Dendritic cell treated with granulocyte-macrophage colony-stimulating factor and Interleukin-4, amounts not matched to agents 40 ng/mL and 50 ng/mL, for 4 days (primary cell): ENCODE data around the gene ROR1.

Experiments
- H3K27ac Mint-ChIP-seq: one replicate; pipeline ENCODE4 v1.8.0; 2022; ENCODE audit warnings: mild to moderate bottlenecking, mixed read lengths
- H3K27me3 Mint-ChIP-seq: one replicate; pipeline ENCODE4 v1.8.0; 2022; ENCODE audit warnings: mild to moderate bottlenecking, mixed read lengths
- H3K36me3 Mint-ChIP-seq: one replicate; pipeline ENCODE4 v1.8.0; 2022; ENCODE audit warnings: low read depth, mixed read lengths
- H3K4me1 Mint-ChIP-seq: one replicate; pipeline ENCODE4 v1.8.0; 2022; ENCODE audit warnings: low read depth, mixed read lengths
- H3K4me3 Mint-ChIP-seq: one replicate; pipeline ENCODE4 v1.8.0; 2022; ENCODE audit warnings: mild to moderate bottlenecking, moderate library complexity, mixed read lengths
- H3K9me3 Mint-ChIP-seq: one replicate; pipeline ENCODE4 v1.8.0; 2022; ENCODE audit warnings: mixed read lengths
- intact Hi-C: fragments of 100-400 bp; cut with micrococcal nuclease; formaldehyde crosslinking; loops from one replicate; pipeline ENCODE4 v1.15.0; 2022

The ROR1 gene

GRCh38 chr1:63871463-63871862 is 97.6 kb downstream of the ROR1 start:
- Mint-ChIP-seq H3K9me3 (no peaks in the 10 kb centered on the region), H3K4me1 (no peaks in the 10 kb centered on the region), H3K27ac (no peak overlapping the region), H3K36me3 (no peaks in the 10 kb centered on the region), H3K27me3 (no peaks in the 10 kb centered on the region), H3K4me3 (no peak overlapping the region)
- intact Hi-C loops = no loop called here

DNA sequence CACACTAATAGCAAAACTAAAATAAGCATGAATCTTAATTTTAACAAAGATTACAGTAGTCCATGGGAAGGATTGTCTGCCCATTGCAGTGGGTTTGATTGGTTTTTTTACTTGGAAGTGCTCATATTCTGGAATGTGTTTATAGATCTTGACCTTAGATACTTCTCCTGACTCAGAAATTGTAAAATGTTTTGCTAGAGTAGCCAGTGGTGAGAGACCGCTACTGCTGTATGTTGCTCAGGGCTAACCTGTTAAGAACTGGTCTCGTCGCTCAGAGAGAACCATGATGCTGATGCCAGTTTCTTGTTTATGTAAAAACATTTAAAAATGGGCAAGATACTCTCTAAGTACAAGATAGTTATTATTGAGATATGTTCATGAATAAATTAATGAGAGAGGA is 99.9 kb downstream of the ROR1 start:
- no peaks in the 10 kb centered on the region for H3K4me1 Mint-ChIP-seq
- no peaks in the 10 kb centered on the region for H3K27me3 Mint-ChIP-seq
- intact Hi-C loops = no loop called here
- no peak overlapping the region for H3K27ac Mint-ChIP-seq
- H3K4me3 Mint-ChIP-seq = no peak overlapping the region
- no peaks in the 10 kb centered on the region for H3K36me3 Mint-ChIP-seq
- H3K9me3 Mint-ChIP-seq = no peaks in the 10 kb centered on the region

DNA sequence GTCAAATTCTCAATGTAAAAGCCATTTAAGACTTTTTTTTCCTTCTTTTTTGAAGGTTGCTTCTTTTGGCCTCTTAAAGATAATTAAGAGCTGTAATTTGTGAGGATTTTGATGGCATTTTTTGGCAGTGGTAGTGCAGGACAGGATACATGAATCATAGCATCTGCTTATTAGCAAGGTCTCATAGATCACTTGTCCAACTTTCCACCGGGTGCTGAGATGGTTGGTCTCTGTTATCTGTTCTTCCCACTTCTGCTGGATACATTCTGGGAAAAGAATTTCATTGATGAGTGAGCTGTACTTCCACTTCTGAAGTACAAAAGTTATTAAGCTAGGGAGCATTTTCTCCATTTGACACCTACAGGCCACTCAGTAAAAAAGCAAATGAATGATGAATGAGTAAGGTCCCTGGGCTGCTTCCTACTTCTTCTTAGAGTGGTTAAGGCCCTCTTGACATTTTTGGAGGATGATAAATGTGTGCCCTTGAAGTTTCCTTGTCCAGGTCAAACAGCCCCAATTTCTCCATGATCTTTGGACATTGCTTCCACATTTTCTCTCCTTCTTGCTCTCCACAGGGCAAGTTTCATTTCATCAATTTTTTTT is 100.6 kb downstream of the ROR1 start:
- no peaks in the 10 kb centered on the region for H3K36me3 Mint-ChIP-seq
- no peaks in the 10 kb centered on the region for H3K9me3 Mint-ChIP-seq
- H3K27ac Mint-ChIP-seq = no peak overlapping the region
- intact Hi-C loops = no loop called here
- no peaks in the 10 kb centered on the region for H3K4me1 Mint-ChIP-seq
- no peaks in the 10 kb centered on the region for H3K27me3 Mint-ChIP-seq
- H3K4me3 Mint-ChIP-seq = no peak overlapping the region

GRCh38 chr1:63875636-63876035 is 101.8 kb downstream of the ROR1 start:
- no peaks in the 10 kb centered on the region for H3K9me3 Mint-ChIP-seq
- intact Hi-C loops = no loop called here
- no peaks in the 10 kb centered on the region for H3K36me3 Mint-ChIP-seq
- no peaks in the 10 kb centered on the region for H3K4me1 Mint-ChIP-seq
- H3K27me3 Mint-ChIP-seq = no peaks in the 10 kb centered on the region
- H3K4me3 Mint-ChIP-seq = no peak overlapping the region
- no peak overlapping the region for H3K27ac Mint-ChIP-seq

DNA sequence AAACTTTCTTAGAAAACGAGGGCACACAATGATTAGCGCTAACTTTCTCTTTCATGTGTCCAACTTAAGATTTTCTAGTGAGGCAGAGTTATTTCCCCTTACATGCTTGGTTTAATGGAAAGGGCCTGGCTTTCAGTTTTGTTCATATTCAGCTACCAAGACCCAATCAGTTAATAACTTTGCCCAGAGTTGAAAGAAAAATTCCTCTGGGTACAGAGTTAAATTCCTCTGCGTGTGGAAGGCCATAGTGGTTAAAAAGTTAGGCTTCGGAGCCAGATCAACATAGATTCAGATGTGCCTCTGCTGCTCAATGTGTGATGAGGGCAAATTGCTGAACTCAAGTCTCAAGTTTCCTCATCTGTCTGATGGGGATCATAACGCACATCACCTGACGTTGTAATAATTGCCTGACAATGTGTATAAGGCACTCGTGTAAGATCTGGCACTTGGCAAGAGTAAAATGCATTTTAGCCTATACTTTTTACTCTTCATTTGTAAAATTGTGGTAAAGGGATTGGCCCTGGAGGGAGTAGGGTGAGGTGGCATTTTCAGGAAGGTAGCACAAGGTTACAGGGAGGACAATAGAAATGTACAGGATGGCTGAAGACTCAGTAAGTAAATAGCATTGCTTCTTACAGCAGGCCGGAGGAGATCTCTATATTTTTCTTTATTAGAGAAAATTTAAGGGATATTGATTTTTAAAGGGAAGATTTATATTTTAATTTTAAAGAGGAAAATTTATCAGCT is 103.4 kb downstream of the ROR1 start:
- intact Hi-C loops = no loop called here
- H3K4me3 Mint-ChIP-seq = no peak overlapping the region
- H3K4me1 Mint-ChIP-seq = no peaks in the 10 kb centered on the region
- H3K9me3 Mint-ChIP-seq = no peaks in the 10 kb centered on the region
- H3K27ac Mint-ChIP-seq = no peak overlapping the region
- H3K27me3 Mint-ChIP-seq = no peaks in the 10 kb centered on the region
- no peaks in the 10 kb centered on the region for H3K36me3 Mint-ChIP-seq

DNA sequence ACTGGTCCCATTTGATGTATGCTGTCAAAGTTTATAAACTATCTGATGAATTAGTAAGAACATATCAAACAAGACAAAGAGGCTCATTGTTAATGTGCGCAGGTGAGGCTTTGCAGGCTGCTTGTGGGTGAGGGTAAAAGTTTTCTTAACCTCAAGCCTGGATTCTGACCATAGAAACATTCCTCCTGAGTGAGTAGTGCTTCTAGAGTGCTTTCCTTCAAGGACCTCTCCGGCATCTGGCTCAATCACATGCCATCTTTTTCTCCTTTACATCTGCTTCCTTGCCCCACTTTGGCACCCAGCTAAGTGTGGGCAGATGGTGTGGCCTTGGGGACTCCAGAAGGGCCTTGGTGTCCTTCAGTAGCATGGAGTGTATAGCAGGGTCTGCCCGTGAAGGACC is 104.0 kb downstream of the ROR1 start:
- no peak overlapping the region for H3K4me3 Mint-ChIP-seq
- no peaks in the 10 kb centered on the region for H3K27me3 Mint-ChIP-seq
- no peaks in the 10 kb centered on the region for H3K36me3 Mint-ChIP-seq
- no peak overlapping the region for H3K27ac Mint-ChIP-seq
- no peaks in the 10 kb centered on the region for H3K9me3 Mint-ChIP-seq
- no peaks in the 10 kb centered on the region for H3K4me1 Mint-ChIP-seq
- intact Hi-C loops = no loop called here

DNA sequence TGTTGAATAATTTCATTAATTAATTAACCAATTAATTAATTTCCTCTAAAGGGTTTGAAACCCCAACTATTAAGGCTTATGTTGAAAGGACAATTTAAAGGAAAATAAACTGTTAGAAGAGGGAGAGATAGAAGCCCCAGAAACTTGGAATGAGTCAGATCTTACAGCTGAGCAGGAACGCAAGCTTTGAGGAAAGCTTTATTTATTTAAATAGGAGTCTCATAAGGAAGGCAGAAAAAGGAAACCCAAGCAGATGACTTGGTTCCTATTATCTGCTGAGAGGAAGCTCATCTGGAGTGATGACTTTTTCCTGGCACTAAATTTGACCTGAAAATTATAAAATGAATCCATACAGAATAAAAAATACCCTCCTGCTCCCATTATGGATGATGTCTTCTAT is 105.1 kb downstream of the ROR1 start:
- no peaks in the 10 kb centered on the region for H3K9me3 Mint-ChIP-seq
- H3K27me3 Mint-ChIP-seq = no peaks in the 10 kb centered on the region
- intact Hi-C loops = no loop called here
- H3K4me3 Mint-ChIP-seq = no peak overlapping the region
- no peak overlapping the region for H3K27ac Mint-ChIP-seq
- H3K36me3 Mint-ChIP-seq = no peaks in the 10 kb centered on the region
- H3K4me1 Mint-ChIP-seq = no peaks in the 10 kb centered on the region

GRCh38 chr1:63880958-63881576 is 107.2 kb downstream of the ROR1 start:
- no peaks in the 10 kb centered on the region for H3K4me1 Mint-ChIP-seq
- no peak overlapping the region for H3K4me3 Mint-ChIP-seq
- H3K27me3 Mint-ChIP-seq = no peaks in the 10 kb centered on the region
- no peaks in the 10 kb centered on the region for H3K9me3 Mint-ChIP-seq
- no peak overlapping the region for H3K27ac Mint-ChIP-seq
- intact Hi-C loops = no loop called here
- H3K36me3 Mint-ChIP-seq = no peaks in the 10 kb centered on the region

DNA sequence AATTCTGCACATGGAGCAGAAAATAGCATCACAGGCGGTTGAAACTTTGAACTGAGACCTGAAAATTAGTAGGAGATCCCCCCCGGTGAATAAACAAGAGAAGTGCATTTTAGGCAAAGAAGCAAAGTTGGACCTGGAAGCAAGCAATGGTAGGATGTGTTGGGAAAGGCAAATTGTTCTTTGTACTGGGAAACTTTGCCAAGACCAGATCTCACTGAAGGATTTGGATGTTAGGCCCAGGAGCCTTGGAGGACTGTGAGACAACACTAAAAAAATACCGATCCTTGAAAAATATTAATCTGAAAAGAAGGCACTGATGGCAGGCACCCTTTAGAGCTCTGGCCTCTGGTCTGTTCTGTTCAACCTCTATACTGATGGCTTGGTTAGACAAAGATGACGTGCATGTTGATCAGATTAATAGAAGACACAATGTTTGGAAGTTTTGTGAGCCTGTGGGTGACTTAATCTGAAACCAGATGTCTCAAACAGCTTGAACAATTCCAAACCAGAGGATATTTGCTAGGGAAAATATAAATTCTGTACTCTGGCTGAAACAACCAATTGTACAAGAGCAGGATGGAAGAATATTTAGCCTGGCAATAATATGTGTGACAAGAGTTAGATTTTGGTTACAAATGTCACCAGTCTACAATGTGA is 108.4 kb downstream of the ROR1 start:
- H3K9me3 Mint-ChIP-seq = no peaks in the 10 kb centered on the region
- H3K27ac Mint-ChIP-seq = no peak overlapping the region
- H3K4me1 Mint-ChIP-seq = no peaks in the 10 kb centered on the region
- H3K4me3 Mint-ChIP-seq = no peak overlapping the region
- intact Hi-C loops = no loop called here
- no peaks in the 10 kb centered on the region for H3K27me3 Mint-ChIP-seq
- H3K36me3 Mint-ChIP-seq = no peaks in the 10 kb centered on the region

- Mint-ChIP-seq H3K27me3 (no peaks in the 10 kb centered on the region), H3K27ac (no peak overlapping the region), H3K4me1 (no peaks in the 10 kb centered on the region), H3K4me3 (no peak overlapping the region), H3K9me3 (no peaks in the 10 kb centered on the region), H3K36me3 (no peaks in the 10 kb centered on the region)
- intact Hi-C loops = no loop called here
These were observed 109.8 kb downstream of the ROR1 start for GRCh38 chr1:63883494-63884235.

DNA sequence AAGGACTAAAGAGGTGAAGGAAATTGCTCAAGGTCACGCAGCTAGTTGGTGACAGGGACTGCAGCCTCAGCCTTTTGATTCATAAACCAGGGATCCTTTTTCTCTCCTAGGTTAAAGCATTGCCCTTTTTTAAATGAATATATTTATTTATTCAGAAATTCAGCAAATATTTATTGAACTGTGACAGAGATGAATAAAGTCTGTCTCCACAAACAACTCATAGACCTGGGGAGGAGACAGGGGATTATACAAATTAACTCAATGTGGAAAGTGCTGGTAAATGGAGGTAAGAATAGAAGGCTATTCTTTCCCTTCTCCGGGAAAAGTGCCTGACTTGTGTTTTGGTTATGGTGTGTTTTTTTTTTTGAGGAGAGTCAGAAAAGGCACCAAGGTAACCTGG is 110.7 kb downstream of the ROR1 start:
- H3K27me3 Mint-ChIP-seq = no peaks in the 10 kb centered on the region
- H3K4me1 Mint-ChIP-seq = no peaks in the 10 kb centered on the region
- no peaks in the 10 kb centered on the region for H3K9me3 Mint-ChIP-seq
- intact Hi-C loops = no loop called here
- H3K27ac Mint-ChIP-seq = no peak overlapping the region
- H3K4me3 Mint-ChIP-seq = no peak overlapping the region
- no peaks in the 10 kb centered on the region for H3K36me3 Mint-ChIP-seq

DNA sequence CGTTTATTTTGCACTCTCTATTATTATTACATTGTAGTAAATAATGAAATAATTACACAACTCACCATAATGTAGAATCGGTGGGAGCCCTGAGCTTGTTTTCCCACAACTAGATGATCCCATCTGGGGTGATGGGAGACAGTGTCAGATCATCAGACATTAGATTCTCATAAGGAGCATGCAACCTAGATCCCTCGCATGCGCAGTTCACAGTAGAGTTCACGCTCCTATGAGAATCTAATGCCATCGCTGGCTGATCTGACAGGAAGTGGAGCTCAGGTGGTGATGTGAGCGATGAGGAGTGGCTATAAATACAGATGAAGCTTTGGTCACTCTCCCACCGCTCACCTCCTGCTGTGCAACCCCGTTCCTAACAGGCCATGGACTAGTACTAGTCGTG is 112.1 kb downstream of the ROR1 start:
- H3K9me3 Mint-ChIP-seq = no peaks in the 10 kb centered on the region
- H3K4me3 Mint-ChIP-seq = no peak overlapping the region
- H3K36me3 Mint-ChIP-seq = no peaks in the 10 kb centered on the region
- H3K4me1 Mint-ChIP-seq = no peaks in the 10 kb centered on the region
- no peaks in the 10 kb centered on the region for H3K27me3 Mint-ChIP-seq
- intact Hi-C loops = no loop called here
- H3K27ac Mint-ChIP-seq = no peak overlapping the region

GRCh38 chr1:63886340-63886739 is 112.5 kb downstream of the ROR1 start:
- Mint-ChIP-seq H3K27me3 (no peaks in the 10 kb centered on the region), H3K27ac (no peak overlapping the region), H3K9me3 (no peaks in the 10 kb centered on the region), H3K36me3 (no peaks in the 10 kb centered on the region), H3K4me3 (no peak overlapping the region), H3K4me1 (no peaks in the 10 kb centered on the region)
- intact Hi-C loops = no loop called here

GRCh38 chr1:63887809-63888208 is 114.0 kb downstream of the ROR1 start:
- H3K36me3 Mint-ChIP-seq = no peaks in the 10 kb centered on the region
- no peaks in the 10 kb centered on the region for H3K9me3 Mint-ChIP-seq
- H3K27me3 Mint-ChIP-seq = no peaks in the 10 kb centered on the region
- intact Hi-C loops = no loop called here
- H3K27ac Mint-ChIP-seq = no peak overlapping the region
- H3K4me1 Mint-ChIP-seq = no peaks in the 10 kb centered on the region
- no peak overlapping the region for H3K4me3 Mint-ChIP-seq
